Neural cell (in vitro differentiated cells): ENCODE data around the gene CD248.

Source experiments
- EP300 ChIP-seq: fragments of 450-650 bp; conservative IDR thresholded peaks from 2 replicates; pipeline ENCODE4 v1.6.1; 2014; ENCODE audit warnings: antibody characterized with exemption, mild to moderate bottlenecking, moderate library complexity; ENCODE audit not compliant: poor library complexity, severe bottlenecking
- POLR2AphosphoS5 ChIP-seq: IDR thresholded peaks from 2 replicates; pipeline ENCODE4 v1.6.1; 2012
- TF ChIP-seq, protein P1 (sequence below): fragments of 450-650 bp; IDR thresholded peaks from 2 replicates; pipeline ENCODE4 v1.5.1; 2014; ENCODE audit warnings: antibody characterized with exemption, mild to moderate bottlenecking, moderate library complexity; ENCODE audit not compliant: poor library complexity, severe bottlenecking
- TF ChIP-seq, protein P2 (sequence below): IDR thresholded peaks from 2 replicates; pipeline ENCODE4 v1.6.1; 2012; ENCODE audit warnings: borderline replicate concordance

DNA sequence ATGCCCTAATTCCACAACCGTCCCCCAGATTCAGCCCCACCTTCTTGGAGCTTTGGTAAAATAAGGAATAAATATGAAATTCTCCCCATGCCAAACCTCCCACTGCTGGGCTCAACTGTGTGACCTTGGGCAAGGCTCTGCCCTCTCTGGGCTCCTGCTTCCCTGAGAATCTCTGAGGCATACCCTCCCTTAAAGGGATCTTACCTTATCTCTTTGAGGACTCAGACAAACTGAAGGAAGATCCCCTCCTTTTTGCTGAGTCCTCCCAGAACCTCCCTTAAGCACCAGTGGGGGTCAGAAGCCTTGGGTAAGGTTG is 2.7 kb downstream of the CD248 start:
- TF ChIP-seq, protein P1, sequence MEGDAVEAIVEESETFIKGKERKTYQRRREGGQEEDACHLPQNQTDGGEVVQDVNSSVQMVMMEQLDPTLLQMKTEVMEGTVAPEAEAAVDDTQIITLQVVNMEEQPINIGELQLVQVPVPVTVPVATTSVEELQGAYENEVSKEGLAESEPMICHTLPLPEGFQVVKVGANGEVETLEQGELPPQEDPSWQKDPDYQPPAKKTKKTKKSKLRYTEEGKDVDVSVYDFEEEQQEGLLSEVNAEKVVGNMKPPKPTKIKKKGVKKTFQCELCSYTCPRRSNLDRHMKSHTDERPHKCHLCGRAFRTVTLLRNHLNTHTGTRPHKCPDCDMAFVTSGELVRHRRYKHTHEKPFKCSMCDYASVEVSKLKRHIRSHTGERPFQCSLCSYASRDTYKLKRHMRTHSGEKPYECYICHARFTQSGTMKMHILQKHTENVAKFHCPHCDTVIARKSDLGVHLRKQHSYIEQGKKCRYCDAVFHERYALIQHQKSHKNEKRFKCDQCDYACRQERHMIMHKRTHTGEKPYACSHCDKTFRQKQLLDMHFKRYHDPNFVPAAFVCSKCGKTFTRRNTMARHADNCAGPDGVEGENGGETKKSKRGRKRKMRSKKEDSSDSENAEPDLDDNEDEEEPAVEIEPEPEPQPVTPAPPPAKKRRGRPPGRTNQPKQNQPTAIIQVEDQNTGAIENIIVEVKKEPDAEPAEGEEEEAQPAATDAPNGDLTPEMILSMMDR: no peak
- TF ChIP-seq POLR2AphosphoS5 (no peak), EP300 (no peak)
- TF ChIP-seq, protein P2, sequence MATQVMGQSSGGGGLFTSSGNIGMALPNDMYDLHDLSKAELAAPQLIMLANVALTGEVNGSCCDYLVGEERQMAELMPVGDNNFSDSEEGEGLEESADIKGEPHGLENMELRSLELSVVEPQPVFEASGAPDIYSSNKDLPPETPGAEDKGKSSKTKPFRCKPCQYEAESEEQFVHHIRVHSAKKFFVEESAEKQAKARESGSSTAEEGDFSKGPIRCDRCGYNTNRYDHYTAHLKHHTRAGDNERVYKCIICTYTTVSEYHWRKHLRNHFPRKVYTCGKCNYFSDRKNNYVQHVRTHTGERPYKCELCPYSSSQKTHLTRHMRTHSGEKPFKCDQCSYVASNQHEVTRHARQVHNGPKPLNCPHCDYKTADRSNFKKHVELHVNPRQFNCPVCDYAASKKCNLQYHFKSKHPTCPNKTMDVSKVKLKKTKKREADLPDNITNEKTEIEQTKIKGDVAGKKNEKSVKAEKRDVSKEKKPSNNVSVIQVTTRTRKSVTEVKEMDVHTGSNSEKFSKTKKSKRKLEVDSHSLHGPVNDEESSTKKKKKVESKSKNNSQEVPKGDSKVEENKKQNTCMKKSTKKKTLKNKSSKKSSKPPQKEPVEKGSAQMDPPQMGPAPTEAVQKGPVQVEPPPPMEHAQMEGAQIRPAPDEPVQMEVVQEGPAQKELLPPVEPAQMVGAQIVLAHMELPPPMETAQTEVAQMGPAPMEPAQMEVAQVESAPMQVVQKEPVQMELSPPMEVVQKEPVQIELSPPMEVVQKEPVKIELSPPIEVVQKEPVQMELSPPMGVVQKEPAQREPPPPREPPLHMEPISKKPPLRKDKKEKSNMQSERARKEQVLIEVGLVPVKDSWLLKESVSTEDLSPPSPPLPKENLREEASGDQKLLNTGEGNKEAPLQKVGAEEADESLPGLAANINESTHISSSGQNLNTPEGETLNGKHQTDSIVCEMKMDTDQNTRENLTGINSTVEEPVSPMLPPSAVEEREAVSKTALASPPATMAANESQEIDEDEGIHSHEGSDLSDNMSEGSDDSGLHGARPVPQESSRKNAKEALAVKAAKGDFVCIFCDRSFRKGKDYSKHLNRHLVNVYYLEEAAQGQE: no peak
